ENCODE data around the gene ZNF821.
"Not testable (repeated sequence)": the region's sequence is repeated elsewhere in the genome, so short reads cannot be mapped to it uniquely, and the experiment has no call there.

Gene ZNF821

GRCh38 chr16:71859762-71860521 lies 24.0 kb downstream of the ZNF821 start:
- DNase-seq (ENCODE audit: low read depth, low spot score), result no peak

GRCh38 chr16:71855937-71856662 lies 27.9 kb downstream of the ZNF821 start:
- DNase-seq (ENCODE audit: low read depth, low spot score), result no peak

DNA sequence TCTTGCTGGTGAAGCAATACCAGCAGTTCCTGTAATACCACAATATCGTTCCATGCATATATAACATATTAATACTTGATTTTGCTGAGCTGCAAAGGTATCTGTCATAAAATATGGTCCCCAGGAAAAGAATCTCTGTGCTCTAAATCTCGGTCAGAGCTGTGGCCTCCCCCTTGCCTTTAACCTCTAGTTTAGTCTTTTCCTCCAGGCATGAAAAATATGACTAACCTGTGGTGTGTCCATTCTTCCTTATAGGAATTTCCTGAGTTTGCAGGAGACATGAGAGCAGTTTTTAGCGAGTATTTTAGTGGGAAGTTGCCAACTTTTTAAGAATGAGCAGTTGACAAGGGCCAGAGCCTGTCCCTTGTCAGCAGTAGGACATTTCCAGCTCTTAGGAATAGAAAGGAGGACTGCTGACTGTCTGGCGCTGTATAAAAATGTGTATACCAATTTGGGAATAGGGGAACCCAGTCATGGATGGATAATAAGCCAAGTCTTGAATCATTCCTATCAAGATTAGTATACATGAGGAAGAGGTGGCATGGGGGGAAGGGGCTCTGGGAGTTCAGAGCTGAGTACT lies 29.5 kb downstream of the ZNF821 start:
- no peak for DNase-seq (ENCODE audit: low read depth, low spot score)

DNA sequence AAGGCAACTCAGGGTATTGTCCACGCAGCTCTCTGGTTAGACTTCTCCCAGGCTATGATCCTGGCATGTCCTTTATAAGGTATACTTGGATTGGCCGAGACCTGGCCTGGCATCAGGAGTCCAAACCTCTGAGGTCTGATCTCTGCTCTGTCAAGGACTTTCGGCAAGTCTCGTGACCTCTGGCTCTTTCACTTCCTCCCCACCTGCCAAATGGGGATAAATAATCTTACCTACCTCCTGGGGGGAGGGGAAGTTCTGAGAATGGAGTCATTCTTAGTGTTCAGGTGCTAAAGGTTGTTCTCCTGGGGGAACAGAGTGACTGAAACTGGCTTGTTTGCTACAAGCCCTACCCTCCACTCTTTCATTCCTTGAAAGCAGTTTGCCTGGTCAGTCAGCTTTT lies 30.6 kb downstream of the ZNF821 start:
- DNase-seq (ENCODE audit: low read depth, low spot score), result no peak

DNA sequence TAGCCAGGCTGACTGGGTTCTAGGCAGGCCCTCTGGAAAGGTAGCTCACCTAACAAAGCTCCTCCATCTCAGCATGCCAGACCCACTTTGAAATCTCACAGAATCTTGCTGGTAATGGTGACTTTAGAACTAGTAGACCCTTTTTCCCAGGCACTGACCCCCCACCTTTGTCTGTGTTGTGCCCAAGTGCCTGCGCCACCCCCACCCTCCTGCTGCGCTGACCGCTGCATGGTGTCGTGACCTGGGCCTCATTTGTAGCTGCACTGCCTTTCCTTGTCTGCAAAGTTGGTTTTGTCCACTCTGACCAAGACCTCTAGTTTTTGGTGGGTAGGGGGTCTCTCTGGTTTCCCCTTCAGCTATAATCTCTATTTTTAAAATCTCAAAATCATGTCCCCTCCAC lies 31.4 kb downstream of the ZNF821 start:
- DNase-seq (ENCODE audit: low read depth, low spot score), result no peak

GRCh38 chr16:71852158-71852557 lies 31.8 kb downstream of the ZNF821 start:
- no peak for DNase-seq (ENCODE audit: low read depth, low spot score)

GRCh38 chr16:71851746-71852145 lies 32.2 kb downstream of the ZNF821 start:
- no peak for DNase-seq (ENCODE audit: low read depth, low spot score)

GRCh38 chr16:71848622-71849021 lies 35.4 kb downstream of the ZNF821 start:
- no peak for DNase-seq (ENCODE audit: low read depth, low spot score)

DNA sequence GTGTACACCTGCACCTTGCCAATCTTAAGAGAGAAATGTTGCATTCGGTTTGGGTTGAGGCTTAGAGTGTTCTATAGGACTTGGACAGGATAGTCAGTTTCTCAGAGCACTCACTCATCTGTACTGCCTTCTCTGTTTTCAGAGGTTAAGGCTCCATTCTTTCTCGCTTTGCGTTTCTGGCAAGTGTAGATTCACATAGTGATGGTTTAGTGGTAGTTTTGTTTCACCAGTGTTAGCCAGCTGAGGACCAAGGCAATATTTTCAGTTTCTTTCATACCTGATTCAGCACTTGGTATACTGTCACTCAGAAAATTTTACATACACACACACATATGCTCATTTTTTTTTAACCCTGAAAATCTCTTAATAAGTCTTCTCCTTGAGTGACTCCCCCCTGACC lies 36.9 kb downstream of the ZNF821 start:
- DNase-seq (ENCODE audit: low read depth, low spot score), result no peak

DNA sequence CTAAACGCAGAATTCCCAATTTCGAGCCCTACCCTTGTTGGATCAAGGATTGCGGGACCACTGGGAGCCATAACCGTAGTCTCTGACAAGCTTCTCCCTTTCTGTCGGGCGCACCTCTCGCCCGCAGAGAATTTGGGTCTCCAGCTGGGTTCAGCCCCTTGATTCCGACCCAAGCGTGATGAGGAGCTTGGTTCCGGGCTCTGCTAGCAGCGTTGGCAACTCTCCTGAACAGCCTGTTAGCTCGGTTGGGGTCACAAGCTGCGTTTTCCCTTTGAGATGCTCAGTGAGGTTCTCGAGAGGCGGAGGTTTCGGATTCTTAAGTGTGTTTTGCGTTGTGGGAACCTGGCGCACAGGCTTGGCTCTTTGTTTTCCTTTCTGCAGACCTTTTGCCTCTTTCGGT lies 37.6 kb downstream of the ZNF821 start:
- no peak for DNase-seq (ENCODE audit: low read depth, low spot score)

GRCh38 chr16:71845639-71846430 lies 38.1 kb downstream of the ZNF821 start, which contains the start of gene ATXN1L:
TSS of gene ATXN1L (plus strand) at chr16:71845976. CDS start at chr16:71849741, 3,765 bp downstream.
- DNase-seq (ENCODE audit: low read depth, low spot score), result peak; percentile 15

- DNase-seq (ENCODE audit: low read depth, low spot score), result no peak
Observed at GRCh38 chr16:71843572-71843971, 40.4 kb downstream of the ZNF821 start.

DNA sequence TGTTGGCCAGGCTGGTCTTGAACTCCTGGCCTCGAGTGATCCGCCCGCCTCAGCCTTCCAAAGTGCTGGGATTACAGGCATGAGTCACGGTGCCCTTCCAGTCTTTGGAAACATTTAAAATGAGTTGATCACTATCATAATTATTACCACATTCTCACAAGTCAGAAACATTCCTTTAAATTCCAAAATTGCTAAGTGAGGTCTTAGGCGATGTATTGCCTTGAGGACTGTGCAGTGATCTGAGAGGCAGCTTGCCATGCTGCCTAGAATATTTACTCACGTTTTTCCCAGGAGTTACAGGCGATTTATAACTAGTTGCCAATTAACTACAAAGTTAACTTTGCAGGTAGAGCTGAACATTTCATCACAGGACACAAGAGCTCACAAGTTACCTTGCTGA lies 43.9 kb downstream of the ZNF821 start:
- no peak for DNase-seq (ENCODE audit: low read depth, low spot score)

DNA sequence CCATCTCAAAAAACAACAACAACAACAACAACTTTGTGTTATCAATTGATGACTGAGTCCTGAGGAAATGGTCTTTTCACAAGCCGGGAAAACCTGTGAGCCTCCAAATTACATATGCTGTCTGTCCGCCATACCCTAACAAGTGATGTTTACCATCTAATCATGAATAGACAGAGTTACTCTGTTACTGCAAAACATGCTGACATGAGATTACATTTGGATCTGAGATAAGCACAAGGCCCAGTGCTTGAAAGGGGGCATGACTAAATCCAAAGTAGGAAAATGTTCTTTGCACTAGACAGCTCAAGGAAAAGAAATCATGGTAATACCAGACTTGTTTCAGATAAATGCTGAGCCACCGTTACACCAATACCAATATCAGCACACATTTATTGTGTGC lies 46.8 kb downstream of the ZNF821 start:
- no peak for DNase-seq (ENCODE audit: low read depth, low spot score)

DNA sequence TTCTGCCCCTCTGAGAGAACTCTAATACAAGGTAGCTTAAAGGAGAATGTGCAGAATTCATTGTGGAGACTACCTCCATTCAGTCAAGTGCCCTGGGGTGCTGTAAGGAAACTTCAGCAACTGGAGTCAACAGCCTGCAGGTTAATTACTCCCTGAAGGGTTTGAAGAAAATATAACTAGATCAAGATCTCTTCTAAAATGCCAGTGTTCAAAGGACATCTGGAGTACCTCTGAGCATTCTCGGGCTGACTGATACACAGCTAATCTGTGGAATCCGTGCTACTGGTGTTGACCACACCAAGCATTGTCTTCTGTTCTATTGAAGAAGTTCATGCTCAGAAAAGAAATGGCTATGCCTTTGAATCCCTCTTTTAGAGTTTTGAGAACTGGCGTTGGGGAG lies 49.7 kb downstream of the ZNF821 start:
- DNase-seq (ENCODE audit: low read depth, low spot score), result no peak

DNA sequence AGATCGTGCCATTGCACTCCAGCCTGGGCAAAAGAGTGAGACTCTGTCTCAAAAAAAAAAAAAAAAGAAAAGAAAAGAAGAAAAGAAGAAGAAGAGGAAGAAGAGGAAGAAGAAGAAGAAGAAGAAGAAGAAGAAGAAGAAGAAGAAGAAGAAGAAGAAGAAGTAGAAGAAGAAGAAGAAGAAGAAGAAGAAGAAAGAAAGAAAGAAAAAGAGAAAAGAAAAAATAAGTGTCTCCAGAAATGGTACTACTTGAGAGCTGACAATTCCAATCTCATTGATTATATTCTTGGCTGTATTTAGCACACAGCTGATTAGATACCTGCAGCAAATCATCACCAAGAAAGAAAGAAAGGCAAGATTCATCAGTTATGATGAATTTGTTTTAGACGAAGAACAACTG lies 51.9 kb downstream of the ZNF821 start:
- not testable (repeated sequence) for DNase-seq (ENCODE audit: low read depth, low spot score)

- DNase-seq (ENCODE audit: low read depth, low spot score), result not testable (repeated sequence)
Observed at GRCh38 chr16:71831698-71832097, 52.3 kb downstream of the ZNF821 start.

DNA sequence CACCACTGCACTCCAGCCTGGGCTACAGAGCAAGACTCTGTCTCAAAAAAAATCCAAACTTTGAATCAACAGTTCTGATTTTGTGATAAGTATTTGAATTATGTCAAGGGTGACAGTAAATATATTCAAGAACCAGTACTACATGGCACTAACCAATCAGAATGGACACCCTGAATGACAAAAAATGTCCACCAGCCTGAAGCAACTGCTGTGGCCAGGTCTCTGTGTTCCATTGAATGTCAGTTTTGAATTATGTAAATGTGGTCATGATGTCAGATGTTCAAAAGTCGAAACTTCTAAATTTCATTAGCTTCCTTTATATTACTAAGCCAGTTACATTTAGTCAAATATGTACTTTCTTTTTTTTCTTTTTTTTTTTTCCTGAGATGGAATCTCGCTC lies 53.6 kb downstream of the ZNF821 start:
- no peak for DNase-seq (ENCODE audit: low read depth, low spot score)

DNA sequence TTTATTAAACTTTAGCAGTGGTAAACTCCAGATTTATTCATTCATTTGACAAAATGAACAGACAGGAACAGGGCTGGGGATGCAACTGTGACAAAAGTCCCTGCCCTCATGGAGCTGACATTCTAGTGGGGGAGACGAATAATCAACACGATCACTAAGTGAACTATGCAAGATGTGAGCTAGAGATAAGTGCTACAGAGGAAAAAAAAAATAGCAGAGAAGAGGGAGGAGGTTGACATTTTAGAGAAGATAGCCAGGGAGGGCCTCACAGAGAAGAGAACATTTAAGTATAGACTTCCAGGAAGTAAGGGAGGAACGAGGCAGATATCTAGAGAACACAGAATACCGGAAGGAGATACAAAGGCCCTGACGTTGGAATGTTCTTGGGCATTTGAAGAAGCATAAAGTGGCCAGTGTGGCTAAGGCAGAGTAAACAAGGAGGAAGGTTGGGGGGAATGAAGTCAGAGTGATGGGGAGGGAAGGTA lies 57.4 kb downstream of the ZNF821 start:
- DNase-seq (ENCODE audit: low read depth, low spot score), result no peak

DNA sequence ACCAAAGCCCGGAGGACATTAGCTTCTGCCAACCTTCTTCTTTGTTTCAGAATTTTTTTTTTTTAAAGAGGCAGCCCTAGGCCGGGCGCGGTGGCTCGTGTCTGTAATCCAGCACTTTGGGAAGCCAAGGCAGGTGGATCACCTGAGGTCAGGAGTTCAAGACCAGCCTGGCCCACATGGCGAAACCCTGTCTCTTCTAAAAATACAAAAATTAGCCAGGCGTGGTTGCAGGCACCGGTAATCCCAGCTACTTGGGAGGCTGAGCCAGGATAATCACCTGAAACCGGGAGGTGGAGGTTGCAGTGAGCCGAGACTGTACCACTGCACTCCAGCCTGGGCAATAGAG lies 66.9 kb downstream of the ZNF821 start:
- DNase-seq (ENCODE audit: low read depth, low spot score), result not testable (repeated sequence)

DNA sequence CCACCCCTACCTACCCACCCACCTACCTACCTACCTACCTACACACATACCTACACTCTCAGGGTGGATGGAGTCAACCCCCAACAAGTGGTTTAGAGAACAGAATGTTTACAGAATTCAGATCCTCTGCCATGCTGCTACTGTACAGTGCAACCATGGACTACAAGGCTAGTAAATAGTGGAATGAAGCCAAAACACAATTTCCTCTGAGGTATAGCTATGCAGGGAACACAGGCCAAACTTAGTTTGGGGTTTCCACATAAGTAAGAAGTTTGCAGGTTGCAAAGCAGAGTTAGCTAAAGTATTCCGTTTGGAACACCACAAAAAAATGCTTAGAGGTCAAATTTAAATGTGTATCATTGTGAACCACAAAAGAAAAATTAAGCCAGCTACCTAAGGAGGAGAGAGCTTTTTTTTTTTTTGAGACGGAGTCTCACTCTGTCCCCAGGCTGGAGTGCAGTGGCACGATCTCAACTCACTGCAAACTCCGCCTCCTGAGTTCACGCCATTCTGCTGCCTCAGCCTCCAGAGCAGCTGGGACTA lies 72.7 kb downstream of the ZNF821 start:
- DNase-seq (ENCODE audit: low read depth, low spot score), result no peak

GRCh38 chr16:71810155-71810530 lies 73.8 kb downstream of the ZNF821 start:
- not testable (repeated sequence) for DNase-seq (ENCODE audit: low read depth, low spot score)
